ENCODE data around the gene KRT37. TPM values are rescaled to one million over a fixed set of nuclear protein-coding genes. Genes with fewer than 3 reads are reported as not detected.
"Not testable (repeated sequence)": the region's sequence is repeated elsewhere in the genome, so short reads cannot be mapped to it uniquely, and the experiment has no call there.

The KRT37 gene
- total RNA-seq, 2 donors from 2014 or later = not detected

- Mint-ChIP-seq H3K27me3 (ENCODE audit: insufficient read depth) (no peaks in the 10 kb centered on the region), H3K36me3 (ENCODE audit: low read depth) (no peaks in the 10 kb centered on the region), H3K9me3 (no peaks in the 10 kb centered on the region), H3K27ac (no peak overlapping the region), H3K4me3 (no peak overlapping the region), H3K4me1 (no peaks in the 10 kb centered on the region)
- 93 to 95% methylated on average over 7 of the region's 7 CpGs for WGBS, 2 experiments (ENCODE audit: insufficient coverage in 1 of 2, insufficient read length in 1 of 2)
- Histone ChIP-seq H3K27me3 (ENCODE audit: control insufficient read depth, insufficient read depth, low read length, poor library complexity, severe bottlenecking) (no peaks in the 10 kb centered on the region), H3K9ac (ENCODE audit: extremely low read depth, low read length, poor library complexity, severe bottlenecking) (no peak overlapping the region), H3K36me3 (ENCODE audit: control insufficient read depth, insufficient read depth, low read length) (no peaks in the 10 kb centered on the region), H3K9me3 (ENCODE audit: control insufficient read depth, low read length) (no peaks in the 10 kb centered on the region), H3K4me3 (ENCODE audit: low read length) (no peak overlapping the region), H3K27ac (ENCODE audit: low read depth, low read length) (no peak overlapping the region), H3K4me1 (ENCODE audit: control insufficient read depth, insufficient read depth, low read length) (no peaks in the 10 kb centered on the region)
- TF ChIP-seq CTCF (conservative IDR thresholded peaks at IDR 0.05) = no peak
- DNase-seq = peak; percentile 31
Measured at GRCh38 chr17:41396340-41396739, 28.0 kb downstream of the KRT37 start.

DNA sequence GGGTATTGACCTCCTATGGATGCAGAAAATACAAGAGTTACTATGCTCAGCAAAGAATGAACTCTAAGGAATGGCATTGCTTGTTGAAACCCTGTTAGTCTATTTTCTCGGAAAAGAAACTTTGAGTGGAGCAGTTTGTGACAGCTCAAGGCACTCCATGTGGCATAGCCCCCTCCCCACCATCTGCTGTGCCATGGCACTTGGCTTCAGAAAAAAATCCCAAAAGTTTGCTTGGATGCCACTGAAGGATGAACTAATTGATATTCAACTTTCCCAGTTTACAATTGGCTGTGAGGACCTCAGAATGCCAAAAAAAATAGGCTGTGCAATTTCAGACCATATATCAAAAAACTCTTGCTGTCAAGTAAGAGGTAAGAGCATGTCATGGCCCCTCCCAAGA is 28.8 kb downstream of the KRT37 start:
- DNase-seq = no peak
- H3K9me3 ChIP-seq (ENCODE audit: control insufficient read depth, low read length) = no peaks in the 10 kb centered on the region
- Mint-ChIP-seq H3K27me3 (ENCODE audit: insufficient read depth) (no peaks in the 10 kb centered on the region), H3K27ac (no peak overlapping the region), H3K9me3 (no peaks in the 10 kb centered on the region), H3K36me3 (ENCODE audit: low read depth) (no peaks in the 10 kb centered on the region), H3K4me3 (no peak overlapping the region), H3K4me1 (no peaks in the 10 kb centered on the region)
- no peak overlapping the region for H3K27ac ChIP-seq (ENCODE audit: low read depth, low read length)
- no peak overlapping the region for H3K9ac ChIP-seq (ENCODE audit: extremely low read depth, low read length, poor library complexity, severe bottlenecking)
- H3K27me3 ChIP-seq (ENCODE audit: control insufficient read depth, insufficient read depth, low read length, poor library complexity, severe bottlenecking) = no peaks in the 10 kb centered on the region
- no peak for TF ChIP-seq CTCF (conservative IDR thresholded peaks at IDR 0.05)
- no peaks in the 10 kb centered on the region for H3K36me3 ChIP-seq (ENCODE audit: control insufficient read depth, insufficient read depth, low read length)
- whole genome bisulfite sequencing, 2 experiments (ENCODE audit: insufficient coverage in 1 of 2, insufficient read length in 1 of 2) = 85 to 90% methylated on average over 1 of the region's 1 CpG
- no peak overlapping the region for H3K4me3 ChIP-seq (ENCODE audit: low read length)
- H3K4me1 ChIP-seq (ENCODE audit: control insufficient read depth, insufficient read depth, low read length) = no peaks in the 10 kb centered on the region

GRCh38 chr17:41395044-41395443 is 29.3 kb downstream of the KRT37 start:
- not testable (repeated sequence) for H3K27ac Mint-ChIP-seq; H3K27me3 Mint-ChIP-seq (ENCODE audit: insufficient read depth); H3K9me3 Mint-ChIP-seq; H3K4me3 ChIP-seq (ENCODE audit: low read length); H3K36me3 ChIP-seq (ENCODE audit: control insufficient read depth, insufficient read depth, low read length); H3K9ac ChIP-seq (ENCODE audit: extremely low read depth, low read length, poor library complexity, severe bottlenecking); H3K4me1 ChIP-seq (ENCODE audit: control insufficient read depth, insufficient read depth, low read length); H3K27ac ChIP-seq (ENCODE audit: low read depth, low read length); H3K4me3 Mint-ChIP-seq; H3K36me3 Mint-ChIP-seq (ENCODE audit: low read depth); H3K27me3 ChIP-seq (ENCODE audit: control insufficient read depth, insufficient read depth, low read length, poor library complexity, severe bottlenecking); H3K9me3 ChIP-seq (ENCODE audit: control insufficient read depth, low read length); H3K4me1 Mint-ChIP-seq
- peak; percentile 13 for DNase-seq
- 94 to 100% methylated on average over 2 to 12 of the region's 12 CpGs for WGBS, 2 experiments (ENCODE audit: insufficient coverage in 1 of 2, insufficient read length in 1 of 2)

- no peak overlapping the region for H3K27ac ChIP-seq (ENCODE audit: low read depth, low read length)
- H3K27me3 Mint-ChIP-seq (ENCODE audit: insufficient read depth) = no peaks in the 10 kb centered on the region
- no peak overlapping the region for H3K27ac Mint-ChIP-seq
- peak; percentile 27 for DNase-seq
- H3K9me3 ChIP-seq (ENCODE audit: control insufficient read depth, low read length) = no peaks in the 10 kb centered on the region
- H3K9me3 Mint-ChIP-seq = no peaks in the 10 kb centered on the region
- H3K4me3 Mint-ChIP-seq = no peak overlapping the region
- WGBS, 2 experiments (ENCODE audit: insufficient coverage in 1 of 2, insufficient read length in 1 of 2) = 89 to 93% methylated on average over 3 to 10 of the region's 10 CpGs
- H3K4me1 Mint-ChIP-seq = no peaks in the 10 kb centered on the region
- H3K9ac ChIP-seq (ENCODE audit: extremely low read depth, low read length, poor library complexity, severe bottlenecking) = no peak overlapping the region
- H3K36me3 ChIP-seq (ENCODE audit: control insufficient read depth, insufficient read depth, low read length) = no peaks in the 10 kb centered on the region
- H3K36me3 Mint-ChIP-seq (ENCODE audit: low read depth) = no peaks in the 10 kb centered on the region
- H3K4me3 ChIP-seq (ENCODE audit: low read length) = no peak overlapping the region
- no peak for TF ChIP-seq CTCF (conservative IDR thresholded peaks at IDR 0.05)
- H3K27me3 ChIP-seq (ENCODE audit: control insufficient read depth, insufficient read depth, low read length, poor library complexity, severe bottlenecking) = no peaks in the 10 kb centered on the region
- no peaks in the 10 kb centered on the region for H3K4me1 ChIP-seq (ENCODE audit: control insufficient read depth, insufficient read depth, low read length)
Measured at GRCh38 chr17:41394254-41394996, 30.0 kb downstream of the KRT37 start.

Measured in endodermal cell (in vitro differentiated cells).